Measurements from ENCODE around the gene PTCD3.

GRCh38 chr2:86074256-86074655 is 31.8 kb upstream of the PTCD3 start:
- TF ChIP-seq, protein P1, sequence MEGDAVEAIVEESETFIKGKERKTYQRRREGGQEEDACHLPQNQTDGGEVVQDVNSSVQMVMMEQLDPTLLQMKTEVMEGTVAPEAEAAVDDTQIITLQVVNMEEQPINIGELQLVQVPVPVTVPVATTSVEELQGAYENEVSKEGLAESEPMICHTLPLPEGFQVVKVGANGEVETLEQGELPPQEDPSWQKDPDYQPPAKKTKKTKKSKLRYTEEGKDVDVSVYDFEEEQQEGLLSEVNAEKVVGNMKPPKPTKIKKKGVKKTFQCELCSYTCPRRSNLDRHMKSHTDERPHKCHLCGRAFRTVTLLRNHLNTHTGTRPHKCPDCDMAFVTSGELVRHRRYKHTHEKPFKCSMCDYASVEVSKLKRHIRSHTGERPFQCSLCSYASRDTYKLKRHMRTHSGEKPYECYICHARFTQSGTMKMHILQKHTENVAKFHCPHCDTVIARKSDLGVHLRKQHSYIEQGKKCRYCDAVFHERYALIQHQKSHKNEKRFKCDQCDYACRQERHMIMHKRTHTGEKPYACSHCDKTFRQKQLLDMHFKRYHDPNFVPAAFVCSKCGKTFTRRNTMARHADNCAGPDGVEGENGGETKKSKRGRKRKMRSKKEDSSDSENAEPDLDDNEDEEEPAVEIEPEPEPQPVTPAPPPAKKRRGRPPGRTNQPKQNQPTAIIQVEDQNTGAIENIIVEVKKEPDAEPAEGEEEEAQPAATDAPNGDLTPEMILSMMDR (IDR thresholded peaks at IDR 0.05): no peak
- no peak for TF ChIP-seq POLR2A (IDR thresholded peaks at IDR 0.05)
- TF ChIP-seq POLR2AphosphoS5 (IDR thresholded peaks at IDR 0.05): no peak

Data from prostate gland (tissue), 2 donors.